Activated CD8-positive, alpha-beta memory T cell treated with anti-CD3 and anti-CD28 coated beads, Interleukin-2, amount 10 ng/mL, durations not matched to agents 7 days and 5 days (primary cell): ENCODE data around the gene RCBTB1. TPM values are rescaled to one million over a fixed set of nuclear protein-coding genes. Genes with fewer than 3 reads are reported as not detected.
A peak's percentile ranks its signal among the peaks of the same experiment; 100 is the strongest.

Experiments
- ATAC-seq: fragments of 150-1000 bp; cut with Tn5 transposase; one replicate; pipeline ENCODE4 v1.10.0; 2021; ENCODE audit warnings: moderate library complexity
- CTCF ChIA-PET: fragments of 350-600 bp; sonication (Branson Sonifier 250); formaldehyde crosslinking; loops from one replicate; lab custom pipeline; 2021; ENCODE audit warnings: antibody characterized with exemption; lab: Charles Lee
- DNase-seq: peaks from one replicate; pipeline ENCODE4 v3.0.0-alpha.2; 2020
- H3K27ac Mint-ChIP-seq: one replicate; pipeline ENCODE4 v1.8.0; 2021; ENCODE audit warnings: mild to moderate bottlenecking, mixed read lengths
- H3K27me3 Mint-ChIP-seq: one replicate; pipeline ENCODE4 v1.8.0; 2021; ENCODE audit warnings: mixed read lengths
- H3K36me3 Mint-ChIP-seq: one replicate; pipeline ENCODE4 v1.8.0; 2021; ENCODE audit warnings: mild to moderate bottlenecking, mixed read lengths
- H3K4me1 Mint-ChIP-seq: one replicate; pipeline ENCODE4 v1.8.0; 2021; ENCODE audit warnings: mixed read lengths
- H3K4me3 Mint-ChIP-seq: one replicate; pipeline ENCODE4 v1.8.0; 2021; ENCODE audit warnings: mild to moderate bottlenecking, moderate library complexity, mixed read lengths
- H3K9me3 Mint-ChIP-seq: one replicate; pipeline ENCODE4 v1.8.0; 2022; ENCODE audit warnings: low read depth, mixed read lengths
- total RNA-seq, 2 experiments: library from RNA; stranded (reverse); gene quantifications; one replicate each; pipeline ENCODE4 v1.2.3, GENCODE V29; 2021

Gene RCBTB1
- 10 to 100 TPM; 18.1 to 20.9 TPM for total RNA-seq

DNA sequence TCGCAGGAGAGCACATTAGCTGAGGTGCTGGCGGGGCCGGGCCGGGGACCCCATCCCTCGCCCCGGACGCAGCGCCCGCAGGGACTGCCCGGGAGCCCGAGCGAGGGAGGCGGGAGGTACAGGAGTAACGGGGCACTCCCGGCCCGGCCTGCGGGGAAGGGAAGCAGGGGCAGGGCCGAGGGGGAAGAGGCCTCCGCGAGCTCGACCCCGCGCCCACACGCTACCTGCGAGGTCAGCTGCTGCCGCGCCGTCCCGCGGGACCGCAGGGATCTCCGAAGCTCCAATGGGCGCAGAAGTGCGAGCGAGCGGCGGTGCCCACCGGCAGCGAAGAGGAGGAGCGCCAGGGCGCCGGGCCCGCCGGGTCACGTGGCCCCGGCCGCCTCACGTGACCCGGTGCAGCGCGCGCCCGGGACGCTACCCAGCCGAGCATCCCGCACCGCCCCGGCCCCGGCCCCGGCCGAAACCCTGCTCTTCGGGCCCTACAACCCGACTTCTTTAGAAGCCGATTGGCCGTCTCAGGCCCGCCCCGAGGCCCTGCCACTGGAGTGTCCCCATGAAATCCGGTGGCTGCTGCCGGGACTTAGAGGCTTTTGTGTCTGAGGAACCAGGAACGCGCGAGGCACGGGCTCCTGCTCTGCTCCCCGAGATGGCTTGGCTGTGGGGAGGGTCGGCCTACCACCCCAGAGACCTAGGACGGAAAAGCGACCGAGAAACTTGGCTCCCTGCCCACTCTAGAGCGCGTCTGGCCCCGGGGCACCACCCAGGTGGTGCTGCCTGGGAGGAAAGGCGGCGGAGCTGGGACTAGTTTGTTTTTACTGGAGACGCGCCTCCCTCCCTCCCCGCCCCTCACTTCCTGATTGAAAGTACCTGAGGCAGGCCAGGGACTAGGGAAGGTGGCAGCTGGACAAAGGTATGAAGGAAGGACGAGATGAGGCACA, at the start of gene RCBTB1:
RCBTB1 (minus strand) TSS at position 339 of the 938 bp plus-strand sequence. CDS start 18,279 bp downstream, outside the sequence.
- Mint-ChIP-seq H3K4me3 (peak within 1 kb of the TSS; percentile 87), H3K9me3 (no peaks in the 10 kb centered on the region), H3K27me3 (peaks cover 2% of the 10 kb centered on the region), H3K36me3 (peaks cover 4% of the 10 kb centered on the region), H3K27ac (peak within 1 kb of the TSS; percentile 74), H3K4me1 (peaks cover 26% of the 10 kb centered on the region)
- ATAC-seq, result peak; percentile 98
- DNase-seq, result peak; percentile 76
- CTCF ChIA-PET, result interaction anchor here (0.9 to 2.1 kb wide), 4 partner anchors 9 to 92 kb away, joined by 3 to 14 read pairs (median 3); no protein-coding TSS in a partner anchor

DNA sequence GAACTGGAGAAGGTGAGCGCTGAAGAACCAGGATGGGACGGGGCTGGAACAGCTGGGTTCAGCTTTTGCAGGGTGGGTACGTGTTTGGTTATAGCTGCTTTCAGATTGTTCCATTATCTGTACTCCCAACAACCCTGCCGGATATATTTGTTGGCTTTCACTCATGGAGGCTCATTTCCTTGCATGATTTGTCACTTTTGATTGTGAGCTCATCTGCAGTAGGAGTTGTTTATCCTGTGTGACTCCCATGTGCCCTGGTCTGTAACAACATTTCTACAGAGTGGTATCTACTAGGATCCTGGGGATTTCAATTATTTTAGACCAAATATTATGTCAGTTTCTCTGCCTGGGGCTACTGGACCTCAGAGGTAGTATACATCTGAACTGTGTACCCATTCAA, 48.4 kb upstream of the RCBTB1 start:
- CTCF ChIA-PET, result no interaction called here
- Mint-ChIP-seq H3K9me3 (no peaks in the 10 kb centered on the region), H3K27ac (no peak overlapping the region), H3K4me1 (peaks cover 29% of the 10 kb centered on the region), H3K36me3 (peaks cover 2% of the 10 kb centered on the region), H3K4me3 (no peak overlapping the region), H3K27me3 (no peaks in the 10 kb centered on the region)
- DNase-seq, result no peak
- ATAC-seq, result no peak

DNA sequence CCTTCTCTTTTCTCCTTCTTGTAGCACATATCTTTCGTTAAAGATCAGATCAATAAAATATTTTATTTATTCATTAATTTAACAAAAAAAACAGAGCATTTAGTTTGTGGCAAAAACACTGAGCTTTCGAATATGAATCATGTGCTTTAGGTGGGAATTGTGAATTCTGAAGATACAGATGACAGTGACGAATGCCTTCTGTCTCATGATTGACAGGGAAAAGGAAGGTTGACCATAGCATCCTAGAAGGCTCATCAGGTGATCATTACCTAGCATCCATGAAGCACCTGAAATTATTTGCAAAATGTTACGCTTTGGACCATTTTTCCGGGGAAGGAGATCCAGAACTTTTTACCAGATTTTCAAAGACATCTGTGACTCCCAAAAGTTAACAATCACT, 46.8 kb upstream of the RCBTB1 start:
- Mint-ChIP-seq H3K36me3 (no peaks in the 10 kb centered on the region), H3K27me3 (no peaks in the 10 kb centered on the region), H3K27ac (no peak overlapping the region), H3K4me3 (no peak overlapping the region), H3K9me3 (no peaks in the 10 kb centered on the region), H3K4me1 (peaks cover 37% of the 10 kb centered on the region)
- DNase-seq (no peak), ATAC-seq (no peak)
- CTCF ChIA-PET, result no interaction called here

DNA sequence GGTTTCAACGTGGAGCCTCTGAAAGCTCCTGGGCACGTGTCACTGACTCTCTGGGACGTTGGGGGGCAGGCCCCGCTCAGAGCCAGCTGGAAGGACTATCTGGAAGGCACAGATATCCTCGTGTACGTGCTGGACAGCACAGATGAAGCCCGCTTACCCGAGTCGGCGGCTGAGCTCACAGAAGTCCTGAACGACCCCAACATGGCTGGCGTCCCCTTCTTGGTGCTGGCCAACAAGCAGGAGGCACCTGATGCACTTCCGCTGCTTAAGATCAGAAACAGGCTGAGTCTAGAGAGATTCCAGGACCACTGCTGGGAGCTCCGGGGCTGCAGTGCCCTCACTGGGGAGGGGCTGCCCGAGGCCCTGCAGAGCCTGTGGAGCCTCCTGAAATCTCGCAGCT, 45.2 kb upstream of the RCBTB1 start:
- DNase-seq, result no peak
- CTCF ChIA-PET, result no interaction called here
- Mint-ChIP-seq H3K9me3 (no peaks in the 10 kb centered on the region), H3K27ac (no peak overlapping the region), H3K4me3 (no peak overlapping the region), H3K4me1 (peaks cover 27% of the 10 kb centered on the region), H3K27me3 (no peaks in the 10 kb centered on the region), H3K36me3 (no peaks in the 10 kb centered on the region)
- no peak for ATAC-seq

DNA sequence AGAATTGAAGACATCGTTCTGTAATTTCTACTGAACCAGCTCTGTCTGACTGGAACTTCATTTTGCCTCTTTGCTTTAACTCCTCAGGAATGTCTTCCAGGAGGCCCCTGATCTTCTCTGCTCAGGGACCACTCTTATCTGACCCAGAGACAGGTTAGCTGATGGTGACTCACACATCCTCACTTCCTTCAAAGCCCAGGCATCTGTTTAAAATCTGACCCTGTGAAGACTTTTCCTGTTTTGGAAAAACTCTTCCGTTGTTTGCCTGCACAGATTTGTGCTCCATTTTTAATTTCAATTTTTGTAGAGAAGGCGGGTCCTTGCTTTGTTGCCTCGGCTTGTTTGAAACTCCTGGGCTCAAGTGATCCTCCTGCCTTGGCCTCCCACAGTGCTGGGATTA, 44.6 kb upstream of the RCBTB1 start:
- H3K27me3 Mint-ChIP-seq, result no peaks in the 10 kb centered on the region
- CTCF ChIA-PET, result interaction anchor here (1.5 kb wide), 1 partner anchor 306 kb away, joined by 3 read pairs; the partner anchor contains the start of gene SPRYD7
- no peaks in the 10 kb centered on the region for H3K36me3 Mint-ChIP-seq
- no peak overlapping the region for H3K4me3 Mint-ChIP-seq
- no peaks in the 10 kb centered on the region for H3K9me3 Mint-ChIP-seq
- H3K27ac Mint-ChIP-seq, result no peak overlapping the region
- no peak for DNase-seq
- peaks cover 21% of the 10 kb centered on the region for H3K4me1 Mint-ChIP-seq
- ATAC-seq, result no peak

DNA sequence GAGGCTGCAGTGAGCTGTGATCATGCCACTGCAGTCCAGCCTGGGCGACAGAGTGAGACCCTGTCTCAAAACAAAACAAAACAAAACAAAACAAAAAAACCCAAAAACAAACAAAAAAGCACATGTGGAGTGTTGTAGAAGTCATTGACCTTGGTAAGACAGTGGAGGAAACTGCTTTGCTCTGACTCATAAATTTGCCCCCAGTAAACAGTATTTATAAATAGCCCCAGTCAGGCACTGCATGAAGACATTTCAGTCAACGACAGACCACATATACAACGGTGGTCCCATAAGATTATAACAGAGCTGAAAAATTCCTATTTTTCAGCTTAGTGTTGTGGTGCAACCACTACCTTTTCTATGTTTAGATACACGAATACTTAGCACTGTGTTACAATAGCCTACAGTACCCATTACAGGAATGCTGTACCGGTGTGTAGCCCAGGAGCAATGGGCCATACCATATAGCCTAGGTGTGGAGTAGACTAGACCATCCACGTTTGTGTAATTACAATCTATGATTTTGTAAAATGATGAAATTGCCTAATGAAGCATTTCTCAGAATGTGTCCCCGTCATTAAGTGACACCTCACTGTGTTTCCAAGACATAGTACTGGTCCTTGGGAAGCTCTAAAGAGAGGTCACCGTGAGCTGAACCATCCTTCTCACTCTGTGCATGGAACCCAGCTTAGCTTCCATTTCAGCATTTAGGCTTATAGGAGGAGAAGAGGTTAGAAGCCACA, 44.0 kb upstream of the RCBTB1 start:
- CTCF ChIA-PET, result interaction anchor here (1.2 to 1.6 kb wide), 3 partner anchors 12 to 307 kb away, joined by 3 to 7 read pairs (median 3); partner anchors contain the start of gene SPRYD7
- H3K4me1 Mint-ChIP-seq, result peaks cover 16% of the 10 kb centered on the region
- no peaks in the 10 kb centered on the region for H3K9me3 Mint-ChIP-seq
- DNase-seq (no peak), ATAC-seq (no peak)
- no peaks in the 10 kb centered on the region for H3K36me3 Mint-ChIP-seq
- H3K27ac Mint-ChIP-seq, result peak overlapping the region; percentile 12
- H3K27me3 Mint-ChIP-seq, result no peaks in the 10 kb centered on the region
- peak overlapping the region; percentile 82 for H3K4me3 Mint-ChIP-seq

DNA sequence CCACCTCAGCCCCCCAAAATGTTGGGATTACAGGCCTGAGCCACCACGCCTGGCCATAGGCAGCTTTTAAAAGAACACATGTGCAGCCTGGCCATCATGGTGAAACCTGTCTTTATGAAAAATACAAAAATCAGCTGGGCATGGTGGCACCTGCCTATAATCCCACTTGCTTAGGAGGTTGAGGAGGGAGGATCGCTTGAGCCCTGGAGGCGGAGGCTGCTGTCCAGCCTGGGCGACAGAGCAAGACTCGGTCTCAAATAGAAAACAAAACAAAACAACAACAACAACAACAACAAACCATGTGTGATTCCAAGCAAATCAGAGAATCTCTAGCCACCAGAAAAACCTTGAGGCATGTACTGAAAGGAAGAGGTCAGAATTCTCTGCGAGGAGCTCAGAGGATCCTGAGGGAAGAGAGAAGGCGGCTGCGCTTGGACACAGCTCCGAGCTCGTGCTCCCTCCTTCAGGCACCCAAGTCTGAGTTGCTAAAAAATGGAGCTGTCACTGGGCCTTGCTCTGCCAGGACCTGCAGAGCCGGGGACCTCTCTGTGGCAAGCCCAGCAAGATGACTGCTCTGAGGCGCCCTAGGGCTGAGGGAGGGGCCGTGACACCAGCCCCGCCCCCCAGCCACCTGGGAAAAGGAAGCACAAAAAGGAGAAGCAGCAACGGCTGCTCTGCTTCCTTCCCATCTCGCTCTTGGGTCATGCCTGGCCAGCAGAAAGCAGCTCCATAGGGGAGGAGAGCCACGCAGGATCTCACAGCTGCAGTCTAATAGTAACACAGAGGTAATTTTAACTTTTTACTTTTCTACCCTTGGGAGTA, 42.7 kb upstream of the RCBTB1 start, which contains the start of gene ARL11:
ARL11 (plus strand) TSS at position 677 of the 822 bp plus-strand sequence. CDS start 1,941 bp downstream, outside the sequence.
- DNase-seq, result peak; percentile 76
- H3K9me3 Mint-ChIP-seq, result no peaks in the 10 kb centered on the region

DNA sequence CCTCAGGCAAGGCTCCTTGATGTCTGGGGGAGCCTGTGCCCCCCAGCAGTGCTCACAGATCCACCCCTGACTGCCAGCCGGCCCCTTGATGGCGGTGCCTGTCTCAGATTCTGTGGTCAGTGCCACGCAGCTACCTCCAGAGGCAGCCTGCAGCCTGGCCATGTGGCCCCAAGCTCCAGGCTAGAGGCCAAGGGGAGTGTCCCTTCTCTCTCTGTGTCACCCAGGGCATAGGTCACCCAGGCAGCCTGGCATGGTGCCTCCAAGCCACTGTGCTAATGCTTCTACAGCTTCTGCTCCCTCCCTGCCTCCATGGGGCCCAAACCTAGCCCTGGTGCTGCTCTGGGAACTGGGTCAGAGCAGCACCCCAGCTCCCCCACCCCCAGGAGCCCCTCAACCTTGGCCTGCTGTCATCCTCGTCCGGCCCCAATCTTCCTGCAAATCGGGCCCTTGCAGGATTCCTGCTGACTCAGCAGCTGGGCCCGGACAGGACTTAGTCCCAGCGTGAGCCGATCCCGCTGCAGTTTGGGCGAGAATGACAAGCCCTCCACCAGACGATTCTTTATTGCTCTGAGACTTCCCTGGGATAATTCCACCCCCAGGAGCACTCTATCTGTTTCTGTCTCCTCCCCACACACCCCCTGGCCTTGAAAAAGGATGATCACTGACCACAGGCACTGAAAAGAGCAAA, 40.2 kb upstream of the RCBTB1 start:
- Mint-ChIP-seq H3K36me3 (no peaks in the 10 kb centered on the region), H3K27me3 (peaks cover 3% of the 10 kb centered on the region), H3K27ac (no peak overlapping the region), H3K9me3 (no peaks in the 10 kb centered on the region), H3K4me1 (peaks cover 16% of the 10 kb centered on the region), H3K4me3 (no peak overlapping the region)
- no peak for DNase-seq
- ATAC-seq, result no peak
- CTCF ChIA-PET, result no interaction called here

More for the DNA sequence above, 42.7 kb upstream of the RCBTB1 start, which contains the start of gene ARL11:
- Mint-ChIP-seq H3K4me1 (peaks cover 16% of the 10 kb centered on the region), H3K27me3 (no peaks in the 10 kb centered on the region), H3K4me3 (peak within 1 kb of the TSS; percentile 82), H3K27ac (peak within 1 kb of the TSS; percentile 69), H3K36me3 (no peaks in the 10 kb centered on the region)
- ATAC-seq, result peak; percentile 96
- CTCF ChIA-PET, result interaction anchor here (0.9 to 1.6 kb wide), 3 partner anchors 8 to 15 kb away, joined by 3 to 7 read pairs (median 3); no protein-coding TSS in a partner anchor

DNA sequence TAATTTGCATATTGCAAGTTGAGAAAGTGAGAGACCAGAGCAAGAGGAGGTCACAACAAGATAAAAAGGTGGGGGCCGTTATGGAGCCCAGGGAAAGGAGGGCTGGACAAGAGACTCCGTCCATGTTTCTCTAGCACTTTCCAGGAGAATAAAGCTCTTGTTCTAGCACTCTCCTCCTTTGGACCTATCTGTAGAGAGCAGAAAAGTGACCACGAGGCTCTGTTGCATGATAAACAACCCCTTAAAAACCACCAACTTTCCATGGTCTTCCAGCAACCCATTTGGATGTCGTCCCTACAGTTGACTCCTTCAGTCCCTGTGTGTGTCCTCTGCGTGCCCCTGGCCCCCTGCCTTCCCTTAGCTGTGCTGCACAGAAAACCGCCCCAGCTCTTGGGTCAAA, 38.9 kb upstream of the RCBTB1 start:
- peaks cover 15% of the 10 kb centered on the region for H3K4me1 Mint-ChIP-seq
- H3K9me3 Mint-ChIP-seq, result no peaks in the 10 kb centered on the region
- no peak for DNase-seq
- CTCF ChIA-PET, result no interaction called here
- no peak for ATAC-seq
- H3K27ac Mint-ChIP-seq, result no peak overlapping the region
- no peak overlapping the region for H3K4me3 Mint-ChIP-seq
- H3K27me3 Mint-ChIP-seq, result peaks cover 3% of the 10 kb centered on the region
- H3K36me3 Mint-ChIP-seq, result no peaks in the 10 kb centered on the region

DNA sequence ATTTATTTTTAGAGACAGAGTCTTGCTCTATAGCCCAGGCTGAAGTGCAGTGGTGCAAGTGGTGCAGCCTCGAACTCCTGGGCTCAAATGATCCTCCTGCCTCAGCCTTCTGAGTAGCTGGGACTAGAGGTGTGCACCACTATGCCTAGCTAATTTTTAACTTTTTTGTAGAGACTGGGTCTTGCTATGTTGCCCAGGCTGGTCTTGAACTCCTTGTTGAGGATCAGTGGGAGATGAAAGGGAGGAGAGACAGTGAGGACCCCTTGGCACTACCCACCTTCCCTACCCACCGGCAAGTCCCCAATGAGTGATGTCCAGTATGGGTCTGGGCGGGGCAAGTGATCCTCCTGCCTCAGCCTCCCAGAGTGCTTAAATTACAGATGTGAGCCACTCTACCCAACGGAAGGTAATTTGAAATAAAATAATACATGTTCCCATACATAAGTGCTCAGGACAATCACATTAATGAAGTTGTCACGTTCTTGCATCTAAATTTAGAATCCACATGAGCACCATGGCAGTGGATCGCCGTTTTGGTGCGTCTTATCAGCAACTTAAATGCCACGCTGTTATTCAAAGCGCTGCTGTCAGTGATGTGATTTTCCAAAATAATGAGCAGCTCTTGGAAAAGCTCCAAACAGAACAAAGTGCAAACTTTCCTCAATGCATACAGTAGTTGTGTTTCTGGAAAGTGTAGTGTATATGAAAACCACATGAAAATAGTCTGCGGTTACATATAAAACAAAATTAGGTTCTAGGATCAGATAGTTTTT, 37.0 kb upstream of the RCBTB1 start:
- Mint-ChIP-seq H3K4me1 (peaks cover 3% of the 10 kb centered on the region), H3K27ac (no peak overlapping the region), H3K27me3 (peaks cover 3% of the 10 kb centered on the region), H3K36me3 (no peaks in the 10 kb centered on the region), H3K9me3 (no peaks in the 10 kb centered on the region), H3K4me3 (no peak overlapping the region)
- CTCF ChIA-PET, result no interaction called here
- DNase-seq (no peak), ATAC-seq (no peak)

DNA sequence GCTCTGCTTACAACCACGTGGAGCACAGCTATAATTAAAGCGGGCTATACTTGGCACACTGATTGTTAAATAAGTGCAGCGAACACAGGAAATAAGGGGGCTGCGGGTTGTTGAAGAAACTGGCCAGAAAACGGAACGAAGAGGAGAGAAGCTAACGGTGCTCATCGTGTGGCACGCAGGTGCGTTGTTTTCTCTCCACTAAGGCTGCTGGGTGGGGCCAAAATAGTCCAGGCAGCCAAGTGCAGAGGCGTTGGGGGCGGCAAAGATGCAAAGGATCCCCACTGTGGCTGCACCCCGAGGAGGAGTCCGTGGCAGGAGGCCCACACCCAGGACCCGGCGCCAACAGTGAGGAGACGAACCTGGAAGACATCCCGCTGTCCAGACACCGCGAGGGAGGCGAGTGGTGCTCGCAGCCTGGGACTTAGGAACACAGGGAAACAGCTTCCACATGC, 34.8 kb upstream of the RCBTB1 start:
- H3K9me3 Mint-ChIP-seq, result no peaks in the 10 kb centered on the region
- no peaks in the 10 kb centered on the region for H3K36me3 Mint-ChIP-seq
- H3K27me3 Mint-ChIP-seq, result peaks cover 3% of the 10 kb centered on the region
- no peak for DNase-seq
- H3K27ac Mint-ChIP-seq, result no peak overlapping the region
- H3K4me3 Mint-ChIP-seq, result peak overlapping the region; percentile 43
- CTCF ChIA-PET, result interaction anchor here (1.1 kb wide), 1 partner anchor 8 kb away, joined by 3 read pairs; the partner anchor contains the start of gene ARL11
- H3K4me1 Mint-ChIP-seq, result peaks cover 3% of the 10 kb centered on the region
- ATAC-seq, result peak; percentile 33
